HG03432 (cell line): ENCODE data around the gene MYLK.
"Not testable (repeated sequence)": the region's sequence is repeated elsewhere in the genome, so short reads cannot be mapped to it uniquely, and the experiment has no call there.

Experiments
- ATAC-seq: cut with Tn5 transposase; IDR thresholded peaks from one replicate; pipeline ENCODE4 v1.9.1; 2021; ENCODE audit warnings: mild to moderate bottlenecking, moderate library complexity; ENCODE audit not compliant: unreplicated experiment

The MYLK gene

GRCh38 chr3:123634149-123635051, 249.7 kb downstream of the MYLK start:
- ATAC-seq: no peak

GRCh38 chr3:123633530-123633929, 250.6 kb downstream of the MYLK start:
- ATAC-seq: no peak

GRCh38 chr3:123632161-123632655, 251.9 kb downstream of the MYLK start:
- ATAC-seq: no peak

- ATAC-seq: no peak
These were observed 254.4 kb downstream of the MYLK start for GRCh38 chr3:123629747-123630047.

- no peak for ATAC-seq
These were observed 255.0 kb downstream of the MYLK start for GRCh38 chr3:123628996-123629746.

GRCh38 chr3:123627673-123628670, 256.2 kb downstream of the MYLK start:
- ATAC-seq: no peak

- ATAC-seq: no peak
These were observed 257.3 kb downstream of the MYLK start for GRCh38 chr3:123626881-123627280.

GRCh38 chr3:123624302-123624701, 259.8 kb downstream of the MYLK start:
- no peak for ATAC-seq

- no peak for ATAC-seq
These were observed 260.7 kb downstream of the MYLK start for GRCh38 chr3:123623346-123623880.

- no peak for ATAC-seq
These were observed 261.4 kb downstream of the MYLK start for GRCh38 chr3:123622766-123623165.

GRCh38 chr3:123621850-123622189, 262.3 kb downstream of the MYLK start:
- no peak for ATAC-seq

GRCh38 chr3:123621186-123621849, 262.8 kb downstream of the MYLK start:
- no peak for ATAC-seq

GRCh38 chr3:123620343-123620742, 263.8 kb downstream of the MYLK start:
- ATAC-seq: no peak

GRCh38 chr3:123618768-123619484, 265.2 kb downstream of the MYLK start:
- ATAC-seq: no peak

GRCh38 chr3:123618076-123618708, 265.9 kb downstream of the MYLK start:
- ATAC-seq: no peak

- ATAC-seq: no peak
These were observed 267.5 kb downstream of the MYLK start for GRCh38 chr3:123616593-123616992.

GRCh38 chr3:123613543-123613942, 270.6 kb downstream of the MYLK start:
- no peak for ATAC-seq

GRCh38 chr3:123611674-123612073, 272.5 kb downstream of the MYLK start:
- ATAC-seq: not testable (repeated sequence)

- no peak for ATAC-seq
These were observed 273.1 kb downstream of the MYLK start for GRCh38 chr3:123611082-123611481.
